ENCODE measurements around the gene XYLT1.

XYLT1 gene

DNA sequence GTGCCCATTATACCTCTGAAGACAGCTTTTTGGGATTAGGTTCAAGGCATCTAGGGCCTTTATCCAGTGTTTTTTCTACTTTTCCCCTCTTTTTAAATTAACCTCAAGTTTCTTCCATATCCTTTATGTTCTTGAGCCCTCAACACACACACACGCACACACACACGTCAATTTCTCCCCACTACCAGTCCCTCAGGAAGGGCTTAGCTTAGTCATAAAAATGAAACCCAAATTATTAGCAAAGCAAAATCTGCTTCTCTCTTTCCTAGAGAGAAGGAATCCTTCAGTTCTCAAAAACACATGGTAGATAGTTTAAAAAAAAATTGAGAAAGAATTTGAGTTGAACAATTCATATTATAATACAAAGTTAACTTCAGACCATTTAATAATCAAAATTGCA, 401.1 kb downstream of the XYLT1 start:
- no peak for DNase-seq

DNA sequence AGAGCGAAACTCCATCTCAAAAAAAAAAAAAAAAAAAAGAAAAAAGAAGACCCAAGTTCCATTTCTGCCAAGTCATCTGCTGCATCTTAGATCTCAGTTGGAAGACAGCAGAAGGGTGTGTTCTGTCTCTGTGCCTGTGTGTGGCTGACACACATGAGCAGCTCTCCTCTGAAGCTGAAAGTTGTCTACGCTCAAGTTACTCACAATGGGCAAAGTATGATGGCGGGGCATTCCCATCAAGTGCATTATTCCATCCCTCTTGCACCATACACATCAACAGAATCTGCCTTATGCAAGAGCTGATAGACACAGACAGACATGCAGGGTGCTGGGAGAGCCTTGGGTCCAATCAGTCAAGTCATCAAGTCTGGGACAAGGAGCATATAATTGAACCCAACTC, 402.2 kb downstream of the XYLT1 start:
- DNase-seq = no peak

DNA sequence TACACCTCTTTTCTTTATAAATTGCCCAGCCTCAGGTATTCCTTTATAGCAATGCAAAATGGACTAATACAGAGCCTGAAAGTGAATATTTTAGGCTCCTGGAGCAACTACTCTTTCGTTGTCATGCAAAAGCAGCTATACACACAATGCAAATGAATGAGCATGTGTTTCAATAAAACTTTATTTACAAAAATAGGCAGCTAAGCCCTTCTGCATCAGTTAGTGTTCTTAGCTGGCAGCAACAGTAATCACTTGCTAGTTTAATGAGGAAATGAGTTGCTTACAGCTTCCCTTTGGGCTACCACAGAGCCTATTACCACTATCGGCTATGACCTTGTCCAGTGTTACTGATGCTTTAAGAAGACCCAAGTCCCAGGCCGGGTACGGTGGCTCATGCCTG, 402.9 kb downstream of the XYLT1 start:
- DNase-seq = no peak

DNA sequence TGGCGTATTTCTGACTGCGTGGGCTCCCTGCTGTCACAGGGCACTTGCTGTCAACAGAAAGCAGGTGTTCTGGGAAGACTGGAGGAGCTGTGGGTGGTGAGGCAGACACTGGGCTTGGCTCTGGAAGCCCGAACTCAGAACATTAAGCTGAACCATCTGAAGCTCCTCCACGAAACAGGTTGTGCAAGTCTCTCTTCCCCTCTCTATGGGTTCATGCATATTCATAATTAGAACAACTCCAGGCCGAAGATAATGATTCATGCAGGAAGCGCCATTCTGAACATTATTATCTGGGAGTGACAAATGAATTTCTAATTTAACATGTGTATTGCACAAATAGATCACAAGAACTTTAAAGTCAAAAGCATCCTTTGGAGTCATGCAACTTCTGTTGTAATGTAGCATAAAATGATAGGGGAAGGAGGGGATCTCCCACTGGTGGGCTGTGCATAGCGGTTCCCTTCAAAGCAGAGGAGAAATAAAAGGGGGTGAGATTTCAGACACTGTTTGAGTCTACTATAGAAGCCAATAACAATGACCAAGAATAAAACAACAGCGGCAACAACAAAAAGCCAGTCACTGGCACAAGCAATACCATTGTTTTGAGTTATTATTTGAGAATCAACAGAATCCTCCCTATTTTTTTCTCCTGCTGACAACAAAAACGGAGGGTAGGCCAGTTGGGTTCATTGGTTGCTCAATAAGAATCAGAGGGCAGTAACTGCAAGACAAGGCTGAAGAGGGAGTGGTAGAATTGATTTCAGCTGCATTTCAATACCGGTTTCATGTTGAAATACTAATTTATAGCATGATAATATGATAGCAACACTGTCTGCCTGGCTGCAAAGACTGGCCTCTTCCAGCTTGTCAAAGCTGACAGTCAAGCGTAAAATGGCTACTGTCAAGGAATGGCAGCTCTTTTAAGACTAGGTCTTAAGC, 407.3 kb downstream of the XYLT1 start:
- DNase-seq = no peak

DNA sequence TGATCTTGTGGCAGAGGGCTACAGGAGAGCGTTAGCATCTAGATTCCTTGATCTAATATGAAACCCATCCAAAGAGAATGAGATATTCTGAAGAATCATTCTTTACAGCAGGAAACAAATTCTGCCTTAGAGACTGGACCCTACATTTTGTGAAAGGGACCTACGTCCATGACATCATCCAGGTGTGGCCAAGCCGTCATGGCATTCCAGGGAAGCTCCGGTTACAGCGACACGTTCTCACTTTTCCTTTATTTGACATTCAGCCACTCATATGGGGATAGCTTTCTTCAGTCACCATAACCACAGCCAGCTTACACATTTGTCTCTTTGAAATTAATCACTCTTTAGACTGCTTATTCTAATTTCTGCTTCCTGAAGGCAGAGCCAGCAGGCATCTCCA, 408.1 kb downstream of the XYLT1 start:
- DNase-seq = no peak

- DNase-seq = no peak
These were observed 409.4 kb downstream of the XYLT1 start for GRCh38 chr16:17061326-17061725.

DNA sequence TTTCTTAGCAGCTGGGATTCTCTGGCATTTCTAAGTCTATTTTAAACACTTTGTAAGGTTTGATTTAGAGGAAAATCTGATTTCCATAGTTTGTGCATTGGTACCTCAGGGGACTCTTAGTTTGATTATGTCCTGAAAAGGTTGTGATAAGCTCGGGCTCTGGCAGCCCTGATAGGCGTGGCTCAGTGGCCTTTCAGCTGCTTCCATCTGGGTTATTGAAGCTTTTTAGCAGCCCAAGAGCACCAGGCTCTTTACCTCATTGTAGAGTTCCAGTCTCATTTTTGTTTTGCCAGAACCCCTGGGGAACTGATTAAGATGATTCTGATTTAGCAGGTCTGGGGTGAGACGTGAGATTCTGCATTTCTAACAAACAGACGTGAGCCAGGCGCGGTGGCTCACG, 412.3 kb downstream of the XYLT1 start:
- DNase-seq = no peak

- no peak for DNase-seq
These were observed 414.1 kb downstream of the XYLT1 start for GRCh38 chr16:17056666-17057065.

DNA sequence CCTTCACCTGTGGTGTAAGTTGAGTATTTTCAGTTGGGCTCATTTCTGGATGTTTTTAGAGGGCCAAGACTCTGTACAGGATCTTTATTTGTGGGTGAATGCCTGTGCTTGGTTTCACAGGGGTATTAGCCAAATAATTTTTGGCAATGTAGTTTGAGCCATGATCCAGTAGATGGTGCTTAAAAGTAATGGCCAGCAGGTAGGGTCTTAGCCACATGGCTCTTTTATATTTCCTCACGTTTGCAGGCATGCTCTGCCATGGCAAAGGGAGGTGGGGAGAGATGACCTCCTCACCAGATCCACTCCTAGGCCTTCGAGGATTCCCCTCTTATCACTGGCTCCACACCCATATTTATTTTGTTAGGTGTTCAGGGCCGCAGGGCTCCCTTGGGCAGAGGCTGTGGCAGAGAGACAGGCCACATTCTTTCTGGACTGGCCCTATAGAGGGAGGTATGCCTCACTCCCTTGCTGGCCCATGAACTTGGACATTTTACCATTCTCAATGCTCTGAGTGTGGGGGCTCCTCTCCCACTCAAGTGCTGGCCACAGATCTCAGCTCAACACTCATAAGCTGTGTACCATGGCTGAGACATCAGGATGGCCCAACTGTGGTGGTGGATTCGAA, 417.1 kb downstream of the XYLT1 start:
- DNase-seq = no peak

All from NCI-H146 (cell line).